OCI-LY1 (cell line): ENCODE results near the gene RBMS1.

ENCODE experiments used
- H2AFZ ChIP-seq: fragments of 200-600 bp; sonication (generic), shearing (Covaris generic); 2 replicates; pipeline ENCODE4 v1.6.0; 2014; ENCODE audit warnings: antibody characterized with exemption, mild to moderate bottlenecking, low read length
- H3F3A ChIP-seq: fragments of 200-600 bp; sonication (generic), shearing (Covaris generic); 2 replicates; pipeline ENCODE4 v1.6.0; 2014; ENCODE audit warnings: mild to moderate bottlenecking, antibody characterized with exemption, low read length, moderate library complexity; ENCODE audit not compliant: insufficient read depth
- H3K27ac ChIP-seq: fragments of 200-600 bp; sonication (generic); 2 replicates; pipeline ENCODE4 v1.5.1; 2014; ENCODE audit warnings: low read length, mixed run types, mild to moderate bottlenecking, low read depth; ENCODE audit not compliant: poor library complexity, severe bottlenecking
- H3K27me3 ChIP-seq: fragments of 200-600 bp; sonication (generic); 2 replicates; pipeline ENCODE4 v1.6.0; 2014; ENCODE audit warnings: antibody characterized with exemption, mild to moderate bottlenecking, low read length, moderate library complexity; ENCODE audit not compliant: insufficient read depth
- H3K36me3 ChIP-seq: fragments of 200-600 bp; sonication (generic); 2 replicates; pipeline ENCODE4 v1.6.1; 2014; ENCODE audit warnings: mild to moderate bottlenecking, antibody characterized with exemption, low read length, moderate library complexity, mixed read lengths; ENCODE audit not compliant: insufficient read depth
- H3K4me1 ChIP-seq: fragments of 200-600 bp; sonication (generic); 2 replicates; pipeline ENCODE4 v1.5.1; 2014; ENCODE audit warnings: mild to moderate bottlenecking, low read length, moderate library complexity; ENCODE audit not compliant: insufficient read depth, severe bottlenecking
- H3K4me2 ChIP-seq: fragments of 200-600 bp; sonication (generic), shearing (Covaris generic); 2 replicates; pipeline ENCODE4 v1.6.1; 2014; ENCODE audit warnings: low read length
- H3K4me3 ChIP-seq: fragments of 200-600 bp; sonication (generic); 2 replicates; pipeline ENCODE4 v1.5.1; 2014; ENCODE audit warnings: low read length, low read depth, mild to moderate bottlenecking, mixed read lengths; ENCODE audit not compliant: poor library complexity, severe bottlenecking
- H3K79me2 ChIP-seq: fragments of 200-600 bp; shearing (Covaris generic); 2 replicates; pipeline ENCODE4 v1.6.1; 2016; ENCODE audit warnings: mixed run types, low read length, mixed read lengths; ENCODE audit not compliant: insufficient read depth
- H3K9ac ChIP-seq: fragments of 200-600 bp; sonication (generic), shearing (Covaris generic); 2 replicates; pipeline ENCODE4 v1.6.1; 2014; ENCODE audit warnings: mild to moderate bottlenecking, low read length, mixed read lengths
- H3K9me2 ChIP-seq: fragments of 200-600 bp; sonication (generic), shearing (Covaris generic); 2 replicates; pipeline ENCODE4 v1.6.1; 2014; ENCODE audit warnings: low read depth, mild to moderate bottlenecking, low read length, mixed read lengths
- H3K9me3 ChIP-seq: fragments of 200-600 bp; shearing (Covaris generic); 2 replicates; pipeline ENCODE4 v1.6.1; 2014; ENCODE audit warnings: low read length, mixed read lengths
- H4K20me1 ChIP-seq: fragments of 200-600 bp; sonication (generic), shearing (Covaris generic); 2 replicates; pipeline ENCODE4 v1.6.0; 2016; ENCODE audit warnings: mild to moderate bottlenecking, low read length; ENCODE audit not compliant: insufficient read depth
- EZH2 ChIP-seq: fragments of 200-600 bp; sonication (generic), shearing (Covaris generic); IDR thresholded peaks from 2 replicates; pipeline ENCODE4 v1.8.0; 2017; ENCODE audit warnings: borderline replicate concordance, mixed run types, mild to moderate bottlenecking, antibody characterized with exemption, low read length, moderate library complexity, mixed read lengths
- TF ChIP-seq, protein P1 (sequence below): fragments of 200-600 bp; sonication (generic), shearing (Covaris generic); IDR thresholded peaks from 2 replicates; pipeline ENCODE4 v1.5.1; 2017; ENCODE audit warnings: mild to moderate bottlenecking, antibody characterized with exemption, low read length, moderate library complexity, mixed read lengths

Gene RBMS1

DNA sequence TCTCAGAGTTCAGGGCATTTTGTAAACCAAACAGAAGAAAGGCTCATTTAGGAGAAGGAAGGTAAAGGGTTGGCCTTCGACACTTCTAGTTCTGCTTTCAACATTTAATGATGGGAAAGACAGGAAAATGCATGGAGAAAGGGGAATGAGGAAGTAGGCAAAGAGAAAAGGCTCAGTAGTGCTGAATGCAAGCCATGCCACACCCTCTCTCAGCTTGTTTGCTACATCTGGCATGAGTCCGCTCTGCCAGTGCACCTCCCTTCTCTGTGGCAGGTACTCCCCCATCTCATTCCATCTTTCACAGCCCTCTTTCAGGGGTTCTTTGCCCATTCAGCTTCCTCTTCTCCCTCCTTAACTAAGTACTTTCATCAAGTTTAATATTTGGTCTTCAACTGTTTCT, 172.6 kb downstream of the RBMS1 start:
- Histone ChIP-seq H3K4me2 (no peak overlapping the region), H3K9me2 (no peaks in the 10 kb centered on the region), H3K4me1 (no peaks in the 10 kb centered on the region), H4K20me1 (no peaks in the 10 kb centered on the region), H3K9ac (no peak overlapping the region), H3K27ac (no peak overlapping the region), H3K79me2 (no peaks in the 10 kb centered on the region), H2AFZ (no peak overlapping the region), H3F3A (no peaks in the 10 kb centered on the region), H3K27me3 (no peaks in the 10 kb centered on the region), H3K4me3 (no peak overlapping the region), H3K36me3 (no peaks in the 10 kb centered on the region), H3K9me3 (no peaks in the 10 kb centered on the region)
- no peak for TF ChIP-seq EZH2
- TF ChIP-seq, protein P1, sequence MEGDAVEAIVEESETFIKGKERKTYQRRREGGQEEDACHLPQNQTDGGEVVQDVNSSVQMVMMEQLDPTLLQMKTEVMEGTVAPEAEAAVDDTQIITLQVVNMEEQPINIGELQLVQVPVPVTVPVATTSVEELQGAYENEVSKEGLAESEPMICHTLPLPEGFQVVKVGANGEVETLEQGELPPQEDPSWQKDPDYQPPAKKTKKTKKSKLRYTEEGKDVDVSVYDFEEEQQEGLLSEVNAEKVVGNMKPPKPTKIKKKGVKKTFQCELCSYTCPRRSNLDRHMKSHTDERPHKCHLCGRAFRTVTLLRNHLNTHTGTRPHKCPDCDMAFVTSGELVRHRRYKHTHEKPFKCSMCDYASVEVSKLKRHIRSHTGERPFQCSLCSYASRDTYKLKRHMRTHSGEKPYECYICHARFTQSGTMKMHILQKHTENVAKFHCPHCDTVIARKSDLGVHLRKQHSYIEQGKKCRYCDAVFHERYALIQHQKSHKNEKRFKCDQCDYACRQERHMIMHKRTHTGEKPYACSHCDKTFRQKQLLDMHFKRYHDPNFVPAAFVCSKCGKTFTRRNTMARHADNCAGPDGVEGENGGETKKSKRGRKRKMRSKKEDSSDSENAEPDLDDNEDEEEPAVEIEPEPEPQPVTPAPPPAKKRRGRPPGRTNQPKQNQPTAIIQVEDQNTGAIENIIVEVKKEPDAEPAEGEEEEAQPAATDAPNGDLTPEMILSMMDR: no peak

DNA sequence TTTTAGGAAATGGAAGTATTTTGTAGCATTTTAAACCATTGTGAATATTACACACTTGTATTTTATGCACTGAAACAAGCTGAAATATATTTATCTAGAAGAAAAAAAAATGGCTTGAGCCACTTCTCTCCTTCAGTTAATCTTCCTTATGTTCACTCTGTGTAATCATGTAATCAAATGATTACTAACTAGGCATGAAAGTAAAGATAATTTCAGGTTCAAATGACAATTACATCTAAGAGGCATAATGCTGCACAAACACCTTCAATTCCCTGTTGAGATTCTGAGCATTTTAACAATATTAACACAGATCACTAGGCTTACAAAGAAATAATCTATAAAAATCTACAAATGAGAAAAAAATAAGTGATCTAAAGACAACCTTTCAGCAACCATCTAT, 173.9 kb downstream of the RBMS1 start:
- Histone ChIP-seq H3K4me1 (no peaks in the 10 kb centered on the region), H3K9me3 (no peaks in the 10 kb centered on the region), H3K4me2 (no peak overlapping the region), H3K9ac (no peak overlapping the region), H4K20me1 (no peaks in the 10 kb centered on the region), H2AFZ (no peak overlapping the region), H3F3A (no peaks in the 10 kb centered on the region), H3K4me3 (no peak overlapping the region), H3K79me2 (no peaks in the 10 kb centered on the region), H3K9me2 (no peaks in the 10 kb centered on the region), H3K36me3 (no peaks in the 10 kb centered on the region), H3K27me3 (no peaks in the 10 kb centered on the region), H3K27ac (no peak overlapping the region)
- TF ChIP-seq EZH2: no peak

DNA sequence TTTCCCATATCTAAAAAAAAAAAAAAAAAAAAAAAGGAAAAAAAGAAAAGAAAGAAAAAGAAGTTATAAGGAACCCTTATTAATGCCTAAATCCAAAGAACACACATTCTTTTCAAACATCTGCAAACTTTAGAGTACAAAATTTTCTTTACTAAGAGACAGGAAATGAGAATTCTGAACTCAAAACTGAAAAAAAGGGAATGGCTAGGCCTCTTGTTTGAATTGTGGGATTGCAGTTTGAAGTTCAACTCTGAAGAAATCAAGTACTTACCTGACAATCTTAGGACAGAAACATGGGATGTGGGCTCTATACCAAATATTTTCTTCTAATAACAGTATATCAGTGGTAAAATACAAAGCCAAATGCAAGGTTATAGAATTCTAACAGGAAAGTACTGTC, 175.4 kb downstream of the RBMS1 start:
- Histone ChIP-seq H3F3A (no peaks in the 10 kb centered on the region), H3K4me1 (no peaks in the 10 kb centered on the region), H3K9me2 (no peaks in the 10 kb centered on the region), H3K79me2 (no peaks in the 10 kb centered on the region), H3K27ac (no peak overlapping the region), H3K9me3 (no peaks in the 10 kb centered on the region), H4K20me1 (no peaks in the 10 kb centered on the region), H2AFZ (no peak overlapping the region), H3K9ac (no peak overlapping the region), H3K4me3 (no peak overlapping the region), H3K4me2 (no peak overlapping the region), H3K27me3 (no peaks in the 10 kb centered on the region), H3K36me3 (no peaks in the 10 kb centered on the region)
- TF ChIP-seq EZH2: no peak
- TF ChIP-seq, protein P1: no peak

DNA sequence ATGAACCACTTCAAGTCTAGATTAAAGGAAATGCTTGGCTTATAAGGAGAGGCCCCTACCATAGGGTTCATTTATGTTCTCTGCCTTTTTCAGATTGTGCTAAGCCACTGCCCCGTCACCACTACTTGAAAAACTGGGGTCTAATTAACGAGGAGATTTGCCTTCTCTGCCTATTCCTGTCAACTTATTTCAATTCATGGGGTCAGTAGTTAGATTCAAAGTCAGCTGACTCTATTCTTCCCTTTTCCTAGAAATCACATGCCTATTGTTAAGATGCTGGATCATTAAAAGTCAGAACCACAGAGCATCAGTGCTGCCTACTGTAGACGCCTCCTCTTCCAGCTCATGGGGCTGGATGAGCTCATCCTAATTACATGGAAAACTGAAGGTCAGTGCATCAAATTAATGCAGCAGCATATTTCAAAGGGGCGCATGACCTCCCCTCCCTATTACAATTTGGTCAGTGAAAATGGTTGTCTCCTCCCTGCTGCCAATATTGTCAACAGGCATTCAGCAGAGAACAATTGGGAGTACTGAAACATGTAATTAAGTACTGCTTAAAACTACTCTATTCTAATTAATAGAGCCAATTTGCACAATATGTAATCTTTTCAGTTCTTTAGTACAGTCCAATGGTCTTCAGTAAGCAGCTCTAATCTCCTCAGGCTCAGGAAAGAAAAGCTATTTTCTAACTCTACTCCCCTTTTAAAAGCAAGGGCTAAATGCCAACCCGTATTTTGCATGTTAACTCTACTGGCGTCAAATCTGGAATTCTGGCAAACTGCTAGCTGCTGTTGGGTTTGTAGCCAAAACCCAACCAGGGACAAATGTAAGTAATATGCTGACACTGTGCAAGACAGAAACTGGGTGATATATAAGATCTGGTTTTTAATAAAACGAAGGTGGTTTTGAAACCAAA, 176.2 kb downstream of the RBMS1 start:
- Histone ChIP-seq H3K4me2 (no peak overlapping the region), H3K79me2 (no peaks in the 10 kb centered on the region), H3K9me3 (no peaks in the 10 kb centered on the region), H3K4me1 (no peaks in the 10 kb centered on the region), H3F3A (no peaks in the 10 kb centered on the region), H3K9me2 (no peaks in the 10 kb centered on the region), H3K36me3 (no peaks in the 10 kb centered on the region), H3K9ac (no peak overlapping the region), H3K4me3 (no peak overlapping the region), H2AFZ (no peak overlapping the region), H4K20me1 (no peaks in the 10 kb centered on the region), H3K27me3 (no peaks in the 10 kb centered on the region), H3K27ac (no peak overlapping the region)
- TF ChIP-seq, protein P1: no peak
- TF ChIP-seq EZH2: no peak
